Globus pallidus (tissue), 1 donor: ENCODE measurements around the gene PDE4A.

Source experiments
- DNase-seq: peaks from one replicate; pipeline ENCODE4 v3.0.0-alpha.2; 2015; ENCODE audit warnings: low spot score

PDE4A gene

GRCh38 chr19:10510301-10510802, 90.0 kb downstream of the PDE4A start:
- no peak for DNase-seq

GRCh38 chr19:10513223-10513622, 92.9 kb downstream of the PDE4A start:
- DNase-seq, result no peak

- DNase-seq, result no peak
These were observed 94.1 kb downstream of the PDE4A start for GRCh38 chr19:10514211-10515145.

GRCh38 chr19:10516064-10516385, 95.7 kb downstream of the PDE4A start:
- no peak for DNase-seq

- DNase-seq, result no peak
These were observed 96.4 kb downstream of the PDE4A start for GRCh38 chr19:10516671-10517286.

GRCh38 chr19:10517361-10517759, 97.0 kb downstream of the PDE4A start, which contains the start of gene S1PR5:
Gene S1PR5 (minus strand): TSS chr19:10517447. CDS start chr19:10515011, 2,436 bp downstream.
- peak; percentile 96 for DNase-seq

GRCh38 chr19:10517760-10518443, 97.6 kb downstream of the PDE4A start:
- DNase-seq, result peak; percentile 80

GRCh38 chr19:10518444-10519361, 98.4 kb downstream of the PDE4A start:
- DNase-seq, result no peak
